WI38 (cell line): ENCODE data around the gene VMP1.
"Not testable (repeated sequence)": the region's sequence is repeated elsewhere in the genome, so short reads cannot be mapped to it uniquely, and the experiment has no call there.

Source experiments
- H3K4me3 ChIP-seq: 2 replicates; pipeline ENCODE4 v1.5.1; 2011; ENCODE audit warnings: low read depth, mild to moderate bottlenecking, control low read depth, low read length
- TF ChIP-seq, protein P1 (sequence below): IDR thresholded peaks from 2 replicates; pipeline ENCODE4 v1.5.1; 2012; ENCODE audit warnings: low read depth, mild to moderate bottlenecking, control low read depth, low read length

The VMP1 gene

DNA sequence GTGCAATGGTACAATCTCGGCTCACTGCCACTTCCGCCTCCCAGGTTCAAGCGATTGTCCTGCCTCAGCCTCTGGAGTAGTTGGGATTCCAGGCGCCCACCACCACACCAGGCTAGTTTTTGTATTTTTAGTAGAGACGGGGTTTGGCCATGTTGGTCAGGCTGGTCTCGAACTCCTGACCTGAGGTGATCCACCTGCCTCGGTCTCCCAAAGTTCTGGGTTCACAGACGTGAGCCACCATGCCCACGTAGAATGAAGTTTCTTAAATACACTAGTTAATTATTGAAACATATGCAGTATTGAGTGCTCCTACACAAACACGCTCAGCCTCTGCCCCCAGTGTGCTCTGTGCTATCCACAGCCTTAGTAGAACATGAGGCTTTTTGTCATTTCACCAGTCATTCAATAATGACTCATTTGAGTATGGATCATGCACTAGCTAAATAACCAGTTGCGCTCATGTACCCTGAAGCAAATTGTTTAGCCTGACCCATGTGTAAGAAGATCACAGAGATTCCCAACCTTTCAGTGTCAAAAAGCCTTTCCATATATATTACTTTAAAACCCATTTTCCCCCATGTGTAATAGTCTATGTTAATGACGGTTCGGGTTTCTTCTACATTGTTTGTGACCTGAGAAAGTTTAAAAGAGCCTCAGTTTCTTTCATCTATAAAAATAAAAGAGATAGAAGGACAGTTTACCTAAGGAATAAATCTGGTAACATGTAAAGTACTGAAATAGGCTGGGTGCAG, 135.6 kb downstream of the VMP1 start:
- no peak overlapping the region for H3K4me3 ChIP-seq
- TF ChIP-seq, protein P1, sequence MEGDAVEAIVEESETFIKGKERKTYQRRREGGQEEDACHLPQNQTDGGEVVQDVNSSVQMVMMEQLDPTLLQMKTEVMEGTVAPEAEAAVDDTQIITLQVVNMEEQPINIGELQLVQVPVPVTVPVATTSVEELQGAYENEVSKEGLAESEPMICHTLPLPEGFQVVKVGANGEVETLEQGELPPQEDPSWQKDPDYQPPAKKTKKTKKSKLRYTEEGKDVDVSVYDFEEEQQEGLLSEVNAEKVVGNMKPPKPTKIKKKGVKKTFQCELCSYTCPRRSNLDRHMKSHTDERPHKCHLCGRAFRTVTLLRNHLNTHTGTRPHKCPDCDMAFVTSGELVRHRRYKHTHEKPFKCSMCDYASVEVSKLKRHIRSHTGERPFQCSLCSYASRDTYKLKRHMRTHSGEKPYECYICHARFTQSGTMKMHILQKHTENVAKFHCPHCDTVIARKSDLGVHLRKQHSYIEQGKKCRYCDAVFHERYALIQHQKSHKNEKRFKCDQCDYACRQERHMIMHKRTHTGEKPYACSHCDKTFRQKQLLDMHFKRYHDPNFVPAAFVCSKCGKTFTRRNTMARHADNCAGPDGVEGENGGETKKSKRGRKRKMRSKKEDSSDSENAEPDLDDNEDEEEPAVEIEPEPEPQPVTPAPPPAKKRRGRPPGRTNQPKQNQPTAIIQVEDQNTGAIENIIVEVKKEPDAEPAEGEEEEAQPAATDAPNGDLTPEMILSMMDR: no peak

DNA sequence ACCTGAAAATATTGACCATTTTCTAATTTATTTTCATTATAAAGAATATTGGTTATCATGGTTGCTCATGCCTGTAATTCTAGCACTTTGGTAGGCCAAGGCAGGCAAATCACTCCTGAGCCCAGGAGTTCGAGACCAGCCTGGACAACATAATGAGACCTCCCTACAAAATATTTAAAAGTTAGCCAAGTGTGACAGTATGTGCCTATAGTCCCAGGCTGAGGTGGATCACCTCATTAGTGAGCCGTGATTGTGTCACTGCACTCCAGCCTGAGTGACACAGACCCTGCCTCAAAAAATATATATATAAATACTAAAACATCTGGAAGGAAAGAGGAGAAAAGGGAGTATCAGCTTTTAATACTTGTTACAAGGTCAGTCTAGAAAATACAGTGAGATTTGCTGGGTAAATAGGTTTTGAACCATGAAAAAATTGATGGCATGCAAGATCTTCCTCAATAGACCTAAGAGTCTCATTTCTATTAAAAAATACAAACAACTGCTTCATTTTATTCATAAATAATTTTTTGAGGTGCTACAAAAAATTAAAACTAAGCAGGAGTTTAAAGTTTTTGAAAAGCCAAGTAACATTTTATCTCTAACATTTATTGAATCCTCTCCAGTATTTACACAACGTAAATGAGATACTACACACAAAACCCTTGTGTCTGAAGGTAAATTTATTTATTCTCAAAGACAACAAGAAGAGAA, 137.6 kb downstream of the VMP1 start:
- H3K4me3 ChIP-seq: no peak overlapping the region
- TF ChIP-seq, protein P1: no peak

DNA sequence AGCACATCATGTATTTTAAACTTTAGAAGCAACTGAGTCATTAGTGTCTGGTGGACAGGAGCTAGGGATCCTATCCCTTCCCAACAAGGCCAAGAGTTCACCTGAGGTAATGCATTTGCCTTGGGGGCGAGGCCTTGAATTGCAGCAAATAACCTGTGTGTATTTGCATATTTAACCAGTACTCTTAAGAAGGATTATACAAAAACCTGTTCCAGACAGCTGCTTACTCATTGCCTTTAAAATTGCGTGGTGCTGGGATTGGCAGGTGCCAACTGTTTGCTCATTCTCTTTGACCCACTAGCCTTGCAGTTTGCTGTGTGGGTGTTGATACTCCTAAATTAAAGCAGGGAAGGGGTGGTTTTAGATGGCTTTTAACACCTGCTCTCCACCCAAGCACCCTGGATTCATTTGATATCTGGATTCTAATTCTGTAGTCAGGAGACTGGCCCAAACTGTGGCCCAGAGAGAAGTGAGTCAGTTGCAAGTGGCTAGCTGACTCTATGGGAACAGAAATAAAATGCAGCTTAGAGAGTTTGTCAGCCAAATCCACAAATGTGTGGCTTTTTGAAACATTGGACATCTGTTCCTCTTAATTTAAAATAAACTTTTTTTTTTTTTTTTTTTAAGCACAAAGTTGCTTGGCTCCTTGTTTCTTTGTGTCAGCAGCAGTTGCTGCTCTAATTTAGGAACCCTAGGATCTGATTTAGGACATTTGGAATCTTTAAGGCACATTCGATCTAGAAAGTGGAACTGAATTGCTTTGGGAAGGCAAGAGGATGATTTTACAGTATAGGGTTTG, 138.3 kb downstream of the VMP1 start:
- TF ChIP-seq, protein P1: no peak
- H3K4me3 ChIP-seq: no peak overlapping the region

DNA sequence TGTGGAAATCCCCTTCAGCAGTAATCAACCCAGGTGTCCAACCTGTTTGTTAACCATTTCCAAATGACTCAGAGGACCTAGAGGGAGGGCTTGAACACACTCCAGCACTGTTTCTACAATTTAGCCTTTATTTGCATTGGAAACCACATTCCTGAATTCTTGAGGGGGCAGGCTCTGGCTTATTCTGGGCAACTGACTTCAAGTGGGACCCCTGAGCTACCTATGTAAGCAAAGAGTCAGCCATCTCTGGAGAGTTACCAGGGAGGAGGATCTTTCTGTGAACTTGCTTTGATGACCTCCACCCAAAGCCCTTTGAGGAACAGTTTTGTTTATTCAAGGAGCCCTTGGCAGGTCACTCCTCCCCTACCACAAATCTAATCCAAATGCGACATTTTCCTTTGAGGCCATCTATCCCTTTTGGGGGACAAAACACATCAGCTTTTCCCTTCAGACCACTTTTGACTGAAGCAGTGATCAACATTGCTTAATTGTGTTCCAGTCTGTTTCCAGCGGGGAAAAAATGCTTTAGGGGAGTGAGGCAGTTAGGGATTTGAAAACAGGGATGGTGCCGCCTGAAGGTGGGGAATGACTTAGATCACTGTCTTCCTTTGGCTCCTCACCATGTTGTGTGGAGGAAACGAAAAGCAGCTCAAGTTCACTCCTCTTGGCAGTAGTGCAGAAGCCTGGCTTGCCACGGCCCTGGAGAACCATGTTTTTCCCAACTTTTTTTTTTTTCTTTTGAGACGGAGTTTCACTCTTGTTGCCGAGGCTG, 139.1 kb downstream of the VMP1 start:
- TF ChIP-seq, protein P1: no peak
- no peak overlapping the region for H3K4me3 ChIP-seq

DNA sequence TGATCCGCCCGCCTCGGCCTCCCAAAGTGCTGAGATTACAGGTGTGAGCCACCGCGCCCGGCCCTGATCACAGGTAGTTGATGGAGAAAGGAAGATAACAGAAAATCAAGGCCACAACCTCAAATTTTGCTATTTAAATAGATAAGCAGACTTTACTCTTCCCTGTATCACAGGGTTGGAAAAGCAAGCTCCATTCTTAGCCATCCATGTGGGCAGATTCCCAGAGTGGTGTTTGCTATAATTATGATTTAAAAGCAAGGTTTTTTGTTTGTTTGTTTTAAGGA, 140.9 kb downstream of the VMP1 start:
- TF ChIP-seq, protein P1: no peak
- no peak overlapping the region for H3K4me3 ChIP-seq

DNA sequence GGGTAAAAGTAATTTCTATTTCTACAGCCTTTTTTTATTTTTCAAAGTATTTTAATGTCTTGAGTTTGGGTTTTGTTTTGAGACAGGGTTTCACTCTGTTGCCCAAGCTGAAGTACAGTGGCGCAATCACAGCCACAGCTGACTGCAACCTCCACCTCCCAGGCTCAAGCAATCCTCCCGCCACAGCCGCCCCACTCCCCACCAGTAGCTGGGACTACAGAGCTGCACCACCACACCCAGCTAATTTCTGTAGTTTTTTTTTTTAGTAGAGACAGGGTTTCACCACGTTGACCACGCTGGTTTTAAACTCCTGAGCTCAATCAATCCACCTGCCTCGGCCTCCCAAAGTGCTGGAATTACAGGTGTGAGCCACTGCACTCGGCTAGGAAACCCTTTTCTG, 141.3 kb downstream of the VMP1 start:
- H3K4me3 ChIP-seq: no peak overlapping the region
- TF ChIP-seq, protein P1: no peak

DNA sequence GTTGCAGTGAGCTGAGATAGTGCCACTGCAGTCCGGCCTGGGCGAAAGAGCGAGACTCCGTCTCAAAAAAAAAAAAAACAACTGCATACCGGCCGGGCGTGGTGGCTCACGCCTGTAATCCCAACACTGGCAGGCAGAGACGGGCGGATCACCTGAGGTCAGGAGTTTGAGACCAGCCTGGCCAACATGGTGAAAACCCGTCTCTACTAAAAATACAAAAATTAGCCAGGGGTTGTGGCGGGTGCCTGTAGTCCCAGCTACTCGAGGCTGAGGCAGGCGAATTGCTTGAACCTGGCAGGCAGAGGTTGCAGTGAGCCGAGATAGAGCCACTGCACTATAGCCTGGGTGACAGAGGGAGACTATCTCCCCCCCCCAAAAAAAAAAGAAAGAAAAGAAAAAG, 142.9 kb downstream of the VMP1 start:
- H3K4me3 ChIP-seq: not testable (repeated sequence)
